ENCODE data around the gene SLC9A2. TPM values are rescaled to one million over a fixed set of nuclear protein-coding genes. Genes with fewer than 3 reads are reported as not detected.
A peak's percentile ranks its signal among the peaks of the same experiment; 100 is the strongest.

Gene SLC9A2
- total and polyA plus RNA-seq, 10 of the 15 experiments (the other 5 are each of a cell fraction or from before 2014, with no cell fraction given), result 0.13 to 1.2 (median 0.79) TPM

- H3K27me3 ChIP-seq (replicated peaks in 1 of 2; ENCODE audit: control insufficient read depth in 2 of 2, insufficient read depth in 2 of 2, low read length in 1 of 2), result no peaks in the 10 kb centered on the region; a peak in 1 of 4 replicates
- in situ Hi-C loops (cut with MboI), result no loop called here
- intact Hi-C loops (cut with micrococcal nuclease; ENCODE audit: unreplicated experiment), result no loop called here
These were observed 13.2 kb downstream of the SLC9A2 start for GRCh38 chr2:102632380-102633175.

More at GRCh38 chr2:102632380-102633175, 13.2 kb downstream of the SLC9A2 start:
- Histone ChIP-seq H3K4me2 (ENCODE audit: control insufficient read depth, insufficient read depth) (no peak overlapping the region), H3K79me2 (ENCODE audit: control insufficient read depth, insufficient read depth, low read length) (no peaks in the 10 kb centered on the region), H4K20me1 (ENCODE audit: control insufficient read depth, insufficient read depth) (no peaks in the 10 kb centered on the region), H3K4me3 (no peak overlapping the region), H3K9ac (ENCODE audit: control insufficient read depth, insufficient read depth, low read length) (no peak overlapping the region), H2AFZ (ENCODE audit: control insufficient read depth, low read depth, low read length) (no peak overlapping the region), H3K36me3 (ENCODE audit: control insufficient read depth in 2 of 2, insufficient read depth in 2 of 2, low read length in 1 of 2) (no peaks in the 10 kb centered on the region), H3K9me3 (replicated peaks; ENCODE audit: control insufficient read depth, insufficient read depth, low read length) (no peaks in the 10 kb centered on the region), H3K27ac (ENCODE audit: control insufficient read depth, insufficient read depth) (no peak overlapping the region), H3K4me1 (ENCODE audit: control insufficient read depth, insufficient read depth, low read length) (no peaks in the 10 kb centered on the region)
- POLR2A ChIA-PET, result interaction anchor here (1.4 kb wide), 1 partner anchor 104 kb away, joined by 3 read pairs; a partner anchor contains a TSS
- ATAC-seq (peak; percentile 73), DNase-seq (ENCODE audit: low read depth, low spot score) (no peak), FAIRE-seq (no peak)
- no peak for TF ChIP-seq GABPA (IDR thresholded peaks at IDR 0.05; ENCODE audit: low read depth)
- no peak for TF ChIP-seq HCFC1 (IDR thresholded peaks at IDR 0.05; ENCODE audit: low read length)
- no peak for TF ChIP-seq STAT3 (IDR thresholded peaks at IDR 0.05; ENCODE audit: low read depth, low read length)
- TF ChIP-seq IKZF1 (conservative IDR thresholded peaks at IDR 0.05), result peak; percentile 43; the same call in 1 of the 2 replicates
- TF ChIP-seq IKZF2 (IDR thresholded peaks at IDR 0.05), result peak in 1 of 2 experiments; percentile 24; a peak in 1 of 4 replicates
- TF ChIP-seq, protein P1, sequence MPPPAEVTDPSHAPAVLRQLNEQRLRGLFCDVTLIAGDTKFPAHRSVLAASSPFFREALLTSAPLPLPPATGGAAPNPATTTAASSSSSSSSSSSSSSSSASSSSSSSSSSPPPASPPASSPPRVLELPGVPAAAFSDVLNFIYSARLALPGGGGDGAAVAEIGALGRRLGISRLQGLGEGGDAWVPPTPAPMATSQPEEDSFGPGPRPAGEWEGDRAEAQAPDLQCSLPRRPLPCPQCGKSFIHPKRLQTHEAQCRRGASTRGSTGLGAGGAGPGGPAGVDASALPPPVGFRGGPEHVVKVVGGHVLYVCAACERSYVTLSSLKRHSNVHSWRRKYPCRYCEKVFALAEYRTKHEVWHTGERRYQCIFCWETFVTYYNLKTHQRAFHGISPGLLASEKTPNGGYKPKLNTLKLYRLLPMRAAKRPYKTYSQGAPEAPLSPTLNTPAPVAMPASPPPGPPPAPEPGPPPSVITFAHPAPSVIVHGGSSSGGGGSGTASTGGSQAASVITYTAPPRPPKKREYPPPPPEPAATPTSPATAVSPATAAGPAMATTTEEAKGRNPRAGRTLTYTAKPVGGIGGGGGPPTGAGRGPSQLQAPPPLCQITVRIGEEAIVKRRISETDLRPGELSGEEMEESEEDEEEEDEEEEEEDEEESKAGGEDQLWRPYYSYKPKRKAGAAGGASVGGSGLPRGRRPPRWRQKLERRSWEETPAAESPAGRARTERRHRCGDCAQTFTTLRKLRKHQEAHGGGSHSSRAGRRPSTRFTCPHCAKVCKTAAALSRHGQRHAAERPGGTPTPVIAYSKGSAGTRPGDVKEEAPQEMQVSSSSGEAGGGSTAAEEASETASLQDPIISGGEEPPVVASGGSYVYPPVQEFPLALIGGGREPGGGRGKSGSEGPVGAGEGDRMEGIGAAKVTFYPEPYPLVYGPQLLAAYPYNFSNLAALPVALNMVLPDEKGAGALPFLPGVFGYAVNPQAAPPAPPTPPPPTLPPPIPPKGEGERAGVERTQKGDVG (CRISPR knock-in tag; IDR thresholded peaks at IDR 0.05), result no peak
- TF ChIP-seq RELB (IDR thresholded peaks at IDR 0.05; ENCODE audit: low read depth), result peak; percentile 27; the same call in 1 of the 2 replicates
- BruUV-seq (replicated peaks), result no TSS peak
- 67% methylated on average over 4 of the region's 4 CpGs for WGBS (ENCODE audit: insufficient coverage, insufficient replicate concordance, low lambda C conversion rate, missing lambda C conversion rate)
- CTCF ChIA-PET, result interaction anchor here (9.0 kb wide), 1 partner anchor 17 kb away, joined by 65 read pairs; no protein-coding TSS in a partner anchor
- SMC1A ChIA-PET (ENCODE audit: uncharacterized antibody, unreplicated experiment), result interaction anchor here (0.7 kb wide), 1 partner anchor 34 kb away, joined by 3 read pairs; no protein-coding TSS in a partner anchor
- RAD21 ChIA-PET (ENCODE audit: unreplicated experiment), result interaction anchor here (1.0 kb wide), 1 partner anchor 25 kb away, joined by 3 read pairs; no protein-coding TSS in a partner anchor

Data from GM12878 (cell line).